HG03108 (cell line): ENCODE measurements around the gene ETF1.
A peak's percentile ranks its signal among the peaks of the same experiment; 100 is the strongest.

Source experiments
- ATAC-seq: cut with Tn5 transposase; IDR thresholded peaks from one replicate; pipeline ENCODE4 v1.9.1; 2021; ENCODE audit warnings: moderate library complexity; ENCODE audit not compliant: unreplicated experiment

Gene ETF1

DNA sequence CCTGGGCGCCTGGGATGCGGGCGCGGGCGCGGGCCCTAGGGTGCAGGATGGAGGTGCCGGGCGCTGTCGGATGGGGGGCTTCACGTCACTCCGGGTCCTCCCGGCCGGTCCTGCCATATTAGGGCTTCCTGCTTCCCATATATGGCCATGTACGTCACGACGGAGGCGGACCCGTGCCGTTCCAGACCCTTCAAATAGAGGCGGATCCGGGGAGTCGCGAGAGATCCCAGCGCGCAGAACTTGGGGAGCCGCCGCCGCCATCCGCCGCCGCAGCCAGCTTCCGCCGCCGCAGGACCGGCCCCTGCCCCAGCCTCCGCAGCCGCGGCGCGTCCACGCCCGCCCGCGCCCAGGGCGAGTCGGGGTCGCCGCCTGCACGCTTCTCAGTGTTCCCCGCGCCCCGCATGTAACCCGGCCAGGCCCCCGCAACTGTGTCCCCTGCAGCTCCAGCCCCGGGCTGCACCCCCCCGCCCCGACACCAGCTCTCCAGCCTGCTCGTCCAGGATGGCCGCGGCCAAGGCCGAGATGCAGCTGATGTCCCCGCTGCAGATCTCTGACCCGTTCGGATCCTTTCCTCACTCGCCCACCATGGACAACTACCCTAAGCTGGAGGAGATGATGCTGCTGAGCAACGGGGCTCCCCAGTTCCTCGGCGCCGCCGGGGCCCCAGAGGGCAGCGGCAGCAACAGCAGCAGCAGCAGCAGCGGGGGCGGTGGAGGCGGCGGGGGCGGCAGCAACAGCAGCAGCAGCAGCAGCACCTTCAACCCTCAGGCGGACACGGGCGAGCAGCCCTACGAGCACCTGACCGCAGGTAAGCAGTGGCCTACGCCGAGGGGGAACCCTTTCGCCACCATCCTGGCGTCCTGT, 77.5 kb downstream of the ETF1 start, which contains the start of gene EGR1:
Gene EGR1 (plus strand): TSS at position 219 of the 864 bp plus-strand sequence. CDS start 283 bp downstream, at position 502.
- ATAC-seq: peak; percentile 44

DNA sequence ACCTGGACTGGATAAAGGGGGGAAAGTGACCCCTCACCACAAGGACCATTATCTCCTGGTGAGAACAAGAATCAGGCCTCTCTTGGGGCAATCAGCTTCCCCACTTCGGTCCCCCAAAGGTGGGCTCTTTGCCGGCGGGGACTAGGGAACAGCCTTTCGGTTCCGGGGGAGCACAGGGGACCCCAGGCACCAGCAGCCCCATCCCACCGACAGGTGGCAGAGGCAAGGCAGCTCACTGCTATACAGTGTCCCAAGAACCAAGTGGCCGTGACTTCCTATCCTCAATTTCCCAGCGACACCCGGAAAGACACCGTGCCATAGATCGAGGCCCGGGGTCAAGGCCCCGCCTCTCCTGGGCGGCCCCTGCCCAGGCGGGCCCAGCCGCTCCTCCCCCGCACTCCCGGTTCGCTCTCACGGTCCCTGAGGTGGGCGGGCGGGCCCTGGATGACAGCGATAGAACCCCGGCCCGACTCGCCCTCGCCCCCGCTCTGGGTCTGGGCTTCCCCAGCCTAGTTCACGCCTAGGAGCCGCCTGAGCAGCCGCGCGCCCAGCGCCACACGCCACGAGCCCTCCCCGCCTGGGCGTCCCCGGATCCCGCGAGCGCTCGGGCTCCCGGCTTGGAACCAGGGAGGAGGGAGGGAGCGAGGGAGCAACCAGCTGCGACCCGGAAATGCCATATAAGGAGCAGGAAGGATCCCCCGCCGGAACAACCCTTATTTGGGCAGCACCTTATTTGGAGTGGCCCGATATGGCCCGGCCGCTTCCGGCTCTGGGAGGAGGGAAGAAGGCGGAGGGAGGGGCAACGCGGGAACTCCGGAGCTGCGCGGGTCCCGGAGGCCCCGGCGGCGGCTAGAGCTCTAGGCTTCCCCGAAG, 78.4 kb downstream of the ETF1 start:
- ATAC-seq: peak; percentile 71

DNA sequence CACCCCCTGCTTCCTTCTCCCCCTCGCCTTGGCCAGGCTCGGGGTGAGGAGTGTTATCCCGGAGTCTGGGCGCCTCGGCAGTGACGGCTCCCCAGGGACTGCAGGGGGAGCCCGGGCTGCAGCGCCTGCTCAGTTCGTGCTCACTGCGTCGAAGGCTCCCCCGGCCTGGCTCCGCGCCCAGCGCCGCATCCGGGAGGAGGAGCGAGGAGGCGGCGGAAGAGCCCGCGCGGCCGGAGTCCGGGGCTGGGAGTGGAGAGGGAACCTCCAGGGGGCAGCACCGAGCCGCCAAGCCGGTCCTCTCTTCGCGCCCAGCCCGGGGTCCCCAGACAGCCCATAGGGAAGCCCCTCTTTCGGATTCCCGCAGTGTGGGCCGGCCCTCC, 79.0 kb downstream of the ETF1 start:
- peak; percentile 48 for ATAC-seq

DNA sequence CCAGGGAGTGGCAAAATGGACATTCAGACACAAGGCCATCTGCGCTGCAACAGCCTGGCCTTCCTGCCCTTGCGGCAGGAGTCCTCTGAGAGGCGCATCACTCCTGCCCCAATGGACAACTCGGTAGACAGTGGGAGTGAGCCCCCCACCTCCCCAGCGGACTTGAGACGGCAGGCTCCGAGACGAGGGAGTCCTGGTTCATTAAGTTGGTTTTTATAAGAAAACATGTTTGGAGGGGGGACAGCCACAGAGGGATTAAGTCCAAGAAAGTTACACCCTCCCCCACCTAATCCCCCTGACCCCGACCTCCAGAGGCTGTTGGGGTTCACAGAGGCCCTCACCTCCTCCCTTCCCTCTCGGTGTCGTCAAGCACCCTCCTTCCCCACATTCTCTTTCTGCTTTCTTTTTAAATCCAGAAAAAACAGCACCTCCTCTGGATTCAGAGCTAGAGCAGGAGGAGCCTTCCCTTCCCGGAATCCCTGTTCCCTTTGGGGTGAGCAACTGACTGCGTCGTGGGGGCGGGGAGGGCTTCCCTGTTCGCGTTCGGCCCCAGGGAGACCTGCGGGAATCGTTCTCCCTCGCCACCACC, 79.5 kb downstream of the ETF1 start:
- no peak for ATAC-seq

DNA sequence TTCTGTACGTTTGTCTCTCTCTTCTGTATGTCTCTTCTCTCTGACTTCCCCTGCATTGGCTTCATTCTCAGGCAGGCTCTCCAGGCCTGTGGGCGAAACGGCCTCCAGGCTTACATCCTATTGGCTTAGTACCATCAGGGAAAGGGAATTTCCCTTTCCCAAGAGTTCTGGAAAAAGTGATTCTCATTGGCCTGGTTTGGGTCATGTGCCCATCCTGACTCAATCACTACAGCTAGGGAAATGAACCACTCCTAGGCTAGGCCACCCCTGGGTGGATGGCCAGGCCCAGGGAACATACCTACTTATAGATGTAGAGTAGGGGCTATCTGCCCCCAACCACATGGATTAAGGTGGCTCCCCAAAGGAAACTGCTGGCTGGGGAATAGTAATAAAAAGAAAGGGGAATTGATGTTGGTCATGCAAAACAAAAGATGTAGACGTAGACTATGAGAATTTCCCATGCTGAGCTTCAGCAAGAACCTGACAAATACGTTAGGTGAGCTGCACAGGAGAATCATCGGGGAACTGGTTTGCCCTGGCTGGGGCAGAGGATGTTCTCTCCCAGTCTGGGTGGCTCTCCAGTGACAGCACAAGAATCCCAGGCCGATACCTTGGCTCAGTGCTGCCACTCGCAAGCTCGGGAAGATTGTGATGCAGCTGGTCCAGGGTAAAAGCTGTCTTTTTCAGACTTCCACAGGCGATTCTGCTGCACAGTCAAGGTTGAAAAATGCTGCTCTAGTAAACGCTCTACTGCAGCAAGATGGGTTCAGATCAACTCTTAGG, 81.5 kb downstream of the ETF1 start:
- ATAC-seq: no peak

DNA sequence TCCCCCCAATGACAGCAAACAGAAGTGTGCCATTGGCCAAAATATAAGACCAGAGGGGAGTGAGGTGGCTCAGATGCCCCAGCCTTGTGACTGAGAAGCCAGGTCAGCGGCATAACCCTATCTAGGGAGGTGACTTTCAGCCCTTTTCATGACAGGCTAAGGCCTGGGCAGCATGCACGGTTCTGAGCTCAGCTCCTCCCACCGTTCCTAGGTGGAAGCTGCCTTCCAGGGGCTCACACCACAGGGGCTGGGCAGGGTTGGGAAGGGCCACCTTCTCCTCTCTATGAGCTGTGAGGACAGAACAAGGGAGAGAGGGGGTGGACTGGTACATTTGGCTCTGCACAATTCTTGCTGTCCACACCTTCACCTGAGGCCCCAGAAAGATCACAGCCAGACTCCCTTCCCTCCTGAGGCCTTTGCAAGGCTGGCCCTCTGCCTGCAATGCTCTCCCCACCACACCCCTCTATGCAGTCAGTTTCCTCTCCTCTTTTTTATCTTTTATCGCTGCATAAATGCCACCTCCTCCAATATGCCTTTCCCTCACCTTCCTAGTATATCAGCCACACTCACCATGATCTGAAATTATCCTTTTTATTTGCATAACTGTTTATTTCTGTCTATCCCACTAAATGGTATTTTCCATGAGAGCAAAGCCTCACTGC, 82.9 kb downstream of the ETF1 start:
- no peak for ATAC-seq

DNA sequence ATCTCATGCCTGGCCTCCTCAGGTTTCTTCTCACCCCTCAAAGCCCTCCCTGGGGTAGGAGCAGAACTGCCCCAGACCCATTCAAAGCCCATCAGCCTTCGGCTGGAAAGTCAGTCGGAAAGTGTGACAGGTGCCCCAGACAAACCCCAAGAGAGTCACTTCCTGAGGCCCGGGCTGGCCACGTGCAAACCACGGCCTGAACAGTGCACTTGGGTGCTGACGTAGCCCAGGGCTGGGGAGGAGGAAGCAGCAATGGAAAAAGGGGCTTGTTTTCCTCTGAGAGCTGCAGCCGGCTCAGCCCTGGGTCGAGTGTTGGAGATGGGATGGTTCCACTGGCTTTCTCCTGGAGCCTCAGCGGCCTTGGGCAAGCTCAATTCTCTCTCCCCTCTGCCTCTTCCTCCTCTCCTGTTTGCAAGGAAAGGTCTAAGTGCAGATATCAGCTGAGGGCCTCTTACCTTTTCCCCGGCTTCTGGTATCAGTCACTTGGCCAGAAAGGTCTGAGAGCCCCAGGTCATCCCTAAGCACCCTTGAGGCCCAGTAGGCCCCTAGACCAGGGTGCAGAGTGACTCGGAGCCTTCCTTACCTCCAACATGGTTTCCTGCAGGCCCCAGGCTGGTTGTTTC, 83.6 kb downstream of the ETF1 start:
- no peak for ATAC-seq

DNA sequence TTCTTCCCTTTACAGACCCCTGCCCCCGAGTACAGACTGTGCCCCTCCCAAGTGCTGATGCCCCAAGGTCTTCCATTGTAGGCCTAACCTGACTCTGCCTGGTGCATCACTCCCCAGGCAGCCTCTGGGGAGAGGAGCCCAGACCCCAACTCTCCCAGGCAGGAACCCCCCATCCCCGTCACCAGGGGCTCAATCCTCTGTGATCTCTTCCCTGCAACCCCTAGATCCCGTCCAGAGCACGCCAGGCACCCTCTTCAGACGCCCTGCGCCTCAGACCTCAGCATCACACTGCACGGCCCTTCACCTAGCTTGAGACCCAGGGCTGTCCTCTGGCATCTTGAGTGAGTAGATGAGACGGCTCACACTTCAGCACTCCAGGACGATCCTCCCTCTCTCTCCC, 84.2 kb downstream of the ETF1 start:
- no peak for ATAC-seq

DNA sequence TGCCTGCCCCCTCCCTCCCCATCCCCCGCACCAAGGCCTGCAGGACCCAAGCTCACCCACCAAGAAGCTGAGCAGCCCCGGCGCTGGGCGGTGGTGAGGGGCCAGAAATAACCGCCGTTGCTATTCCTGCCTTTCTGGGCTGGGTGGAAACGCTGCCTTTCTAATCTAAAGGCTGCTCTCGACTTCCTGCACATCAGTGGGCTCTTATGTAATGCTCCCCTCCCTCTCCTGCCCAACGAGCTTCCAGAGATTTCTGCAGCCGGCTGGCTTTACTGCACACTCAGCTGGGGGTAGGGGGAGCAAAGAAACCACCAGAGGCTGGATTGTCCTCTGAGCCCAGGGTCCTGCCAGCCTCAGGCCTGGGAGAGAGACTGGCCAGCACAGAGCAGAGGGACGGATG, 84.7 kb downstream of the ETF1 start:
- ATAC-seq: no peak

DNA sequence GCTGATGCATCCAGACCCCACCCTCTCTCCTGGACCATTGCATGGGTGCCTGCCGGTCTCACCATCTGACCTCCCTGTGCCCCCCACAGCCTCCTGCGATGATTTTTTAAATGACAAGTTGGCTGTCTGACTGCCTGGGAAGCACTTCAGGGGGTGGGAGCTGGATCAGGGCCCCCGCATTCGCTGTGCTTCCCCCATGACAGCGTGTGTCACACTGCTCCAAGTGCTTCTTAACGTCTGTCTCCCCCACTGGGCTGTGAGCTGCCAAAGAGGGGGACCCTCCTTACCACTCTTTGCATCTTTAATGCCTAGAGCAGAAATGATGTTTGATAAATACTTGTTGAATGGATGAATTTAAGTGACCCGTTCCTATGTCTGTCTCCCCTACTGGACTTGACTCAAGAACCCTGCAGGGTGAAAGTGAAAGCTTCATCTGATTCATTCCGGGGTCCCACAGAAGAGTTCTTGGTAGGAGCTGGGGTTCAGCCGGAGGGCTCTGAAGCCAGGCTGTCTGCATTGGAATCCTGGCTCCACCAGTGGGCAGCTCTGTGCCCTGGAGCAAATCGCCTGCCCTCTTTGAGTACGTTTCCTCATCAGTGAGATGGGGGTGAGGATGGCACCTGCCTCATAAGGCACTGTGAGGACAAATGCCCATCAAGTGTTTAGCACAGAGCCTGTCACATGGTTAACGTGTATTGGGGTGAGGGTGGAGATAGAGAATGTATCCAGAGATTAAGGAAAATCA, 85.3 kb downstream of the ETF1 start:
- no peak for ATAC-seq
